Hematopoietic multipotent progenitor cell treated with erythropoietin and hydrocortisone succinate and interleukin-3 and kit ligand, for 4 days (in vitro differentiated cells): Measurements from ENCODE around the gene PIK3R6.

Experiments used
- DNase-seq: peaks from one replicate; pipeline ENCODE4 v3.0.0-alpha.2; 2015

Gene PIK3R6

DNA sequence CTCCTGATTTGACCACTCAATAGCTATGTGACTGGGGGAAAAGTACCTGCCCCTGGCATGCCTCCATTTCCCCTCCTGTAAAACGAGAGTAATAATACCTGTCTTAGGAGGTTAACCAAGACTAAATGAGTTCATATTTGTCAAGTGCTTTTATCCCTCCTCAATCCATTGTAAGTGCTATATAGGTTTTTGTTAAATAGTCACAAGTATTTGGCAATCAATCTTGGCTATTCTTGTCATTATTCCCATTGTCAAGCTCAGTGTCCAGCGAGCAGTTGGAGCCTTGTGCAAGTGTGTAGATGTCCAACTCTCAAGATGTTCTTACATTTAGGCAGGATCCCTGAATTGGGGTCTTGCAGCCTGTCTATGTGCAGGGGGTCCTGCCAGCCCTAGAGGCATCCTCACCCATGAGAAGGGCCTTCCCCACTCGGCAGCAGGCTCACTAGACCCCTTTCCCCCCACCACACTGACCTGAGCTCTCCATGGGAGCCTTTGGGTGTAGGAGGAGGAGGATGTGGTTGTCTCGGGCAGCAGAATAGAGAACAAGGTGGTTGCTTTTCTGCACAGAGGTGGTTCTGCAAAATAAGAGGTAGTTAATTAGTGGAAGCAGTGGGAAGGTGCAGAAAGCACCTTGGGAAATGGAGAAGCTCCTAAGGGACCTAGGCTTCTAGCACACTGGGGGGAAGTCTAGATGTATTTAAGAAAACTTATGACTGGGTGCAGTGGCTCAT lies 18.0 kb downstream of the PIK3R6 start:
- DNase-seq, result no peak

DNA sequence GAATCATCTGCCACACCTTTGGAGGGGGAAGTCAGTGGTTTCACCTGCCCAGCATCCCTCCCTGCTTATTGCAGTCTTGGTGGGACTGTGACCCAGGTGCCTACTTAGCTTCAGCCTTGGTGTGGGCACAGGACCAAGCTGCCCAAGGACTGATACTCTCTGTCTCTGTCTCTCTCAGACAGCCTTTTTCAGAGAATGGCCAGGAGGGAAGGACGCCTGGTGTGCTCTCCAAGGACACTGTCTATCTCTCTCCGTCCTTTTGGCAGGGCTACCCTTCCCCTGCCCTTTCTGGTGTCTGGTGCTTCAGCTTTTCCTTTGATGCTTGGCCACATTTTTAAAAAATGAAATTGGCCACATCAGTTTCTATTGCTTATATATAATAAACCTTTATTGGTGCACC lies 19.6 kb downstream of the PIK3R6 start:
- no peak for DNase-seq

- DNase-seq, result peak; percentile 73
Measured at GRCh38 chr17:8846768-8847211, 20.7 kb downstream of the PIK3R6 start.

DNA sequence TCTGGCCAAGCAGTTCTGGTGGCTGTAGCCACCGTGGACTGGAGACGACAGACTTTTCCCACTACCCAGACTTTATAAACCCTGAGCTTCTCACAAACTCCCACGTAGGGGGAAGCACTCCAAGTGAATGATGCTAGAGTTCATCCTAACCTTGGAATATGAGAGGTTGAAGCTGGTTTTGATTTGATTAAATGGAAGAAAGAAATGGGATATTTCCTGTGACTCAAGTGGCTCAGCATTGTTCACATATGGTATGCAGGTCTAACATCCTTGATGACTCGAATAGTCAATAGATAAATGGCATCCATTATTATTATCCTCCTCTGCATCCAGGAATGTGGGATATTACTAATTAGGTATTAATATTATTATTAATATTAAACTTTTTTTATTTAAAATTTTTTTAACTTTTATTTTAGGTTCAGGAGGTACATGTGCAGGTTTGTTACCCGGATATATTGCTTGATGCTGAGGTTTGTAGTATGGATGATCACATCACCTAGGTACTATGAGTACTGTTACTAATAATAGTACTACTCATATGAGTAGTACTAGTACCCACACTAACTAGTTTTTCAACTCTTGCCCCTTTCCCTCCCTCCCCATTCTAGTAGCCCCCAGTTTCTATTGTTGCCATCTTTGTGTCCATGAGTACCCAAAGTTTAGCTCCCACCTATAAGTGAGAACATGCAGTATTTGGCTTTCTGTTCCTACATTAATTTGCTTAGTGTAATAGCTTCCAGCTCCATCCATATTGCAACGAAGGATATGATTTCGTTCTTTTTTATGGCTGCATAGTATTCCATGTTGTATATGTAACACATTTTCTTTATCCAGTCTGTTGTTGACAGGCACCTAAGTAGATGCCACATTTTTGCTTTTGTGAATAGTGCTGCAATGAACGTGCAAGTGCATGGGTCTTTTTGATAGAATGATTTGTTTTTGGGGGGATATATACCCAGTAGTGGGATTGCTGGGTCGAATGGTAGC lies 22.9 kb downstream of the PIK3R6 start:
- no peak for DNase-seq

DNA sequence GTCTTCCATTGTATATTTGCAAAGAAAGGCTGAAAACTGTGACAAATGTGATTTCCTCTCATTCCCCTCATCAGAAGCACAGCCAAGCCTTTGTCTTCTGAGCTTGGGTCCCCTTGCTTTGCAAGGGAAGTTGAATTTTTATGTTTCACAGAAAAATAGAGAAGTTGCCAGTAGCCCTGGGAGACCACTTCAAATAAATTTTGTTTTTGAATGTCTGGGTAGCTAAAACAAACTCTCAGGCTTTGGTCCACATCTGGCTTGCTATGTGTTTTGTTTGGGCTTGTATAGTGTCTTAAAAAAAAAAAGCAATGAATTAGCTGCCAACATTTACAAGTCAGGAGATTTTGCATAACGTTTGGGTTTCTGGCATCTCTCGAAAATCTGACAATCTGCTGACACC lies 24.1 kb downstream of the PIK3R6 start:
- peak; percentile 50 for DNase-seq

DNA sequence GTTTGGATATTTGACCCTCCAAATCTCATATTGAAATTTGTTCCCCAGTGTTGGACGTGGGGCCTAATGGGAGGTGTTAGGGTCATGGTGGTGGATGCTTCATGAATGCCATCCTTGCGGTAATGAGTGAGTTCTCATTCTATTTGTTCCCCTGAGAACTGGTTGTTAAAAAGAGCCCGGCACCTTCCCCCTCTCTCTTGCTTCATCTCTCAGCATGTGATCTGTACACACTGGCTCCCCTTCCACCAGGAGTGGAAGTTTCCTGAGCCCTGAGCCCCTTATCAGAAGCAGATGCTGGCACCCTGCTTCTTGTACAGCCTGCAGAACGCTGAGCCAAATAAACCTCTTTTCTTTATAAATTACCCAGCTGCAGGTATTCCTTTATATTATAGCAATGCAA lies 25.6 kb downstream of the PIK3R6 start:
- no peak for DNase-seq

- no peak for DNase-seq
Measured at GRCh38 chr17:8839410-8839935, 28.0 kb downstream of the PIK3R6 start.

DNA sequence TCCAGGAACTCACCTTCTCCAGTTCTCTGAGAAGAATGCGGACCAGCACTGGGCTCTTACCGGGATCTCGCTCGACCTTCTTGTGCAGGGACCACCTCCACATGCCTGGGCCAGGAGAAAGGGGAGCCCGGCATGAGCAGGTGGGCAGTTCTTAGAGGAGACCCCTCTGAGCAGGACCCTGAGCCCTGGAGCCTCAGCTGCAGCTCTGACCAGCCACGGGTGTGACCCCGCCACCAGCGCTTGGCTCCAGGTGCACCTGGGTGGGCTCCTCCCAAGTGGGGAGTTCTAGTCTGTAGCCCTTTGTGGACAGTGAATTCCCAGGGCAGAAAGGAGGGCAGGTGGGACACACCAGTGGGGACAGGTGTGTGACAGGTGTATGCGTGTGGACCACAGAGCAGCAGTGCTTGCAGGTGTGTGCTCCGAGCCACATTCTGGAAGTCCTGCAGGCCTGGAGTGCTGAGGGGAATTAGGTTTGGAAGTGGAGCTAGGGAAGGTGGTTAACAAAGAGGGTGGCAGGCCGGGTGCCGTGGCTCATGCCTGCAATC lies 28.9 kb downstream of the PIK3R6 start:
- no peak for DNase-seq

DNA sequence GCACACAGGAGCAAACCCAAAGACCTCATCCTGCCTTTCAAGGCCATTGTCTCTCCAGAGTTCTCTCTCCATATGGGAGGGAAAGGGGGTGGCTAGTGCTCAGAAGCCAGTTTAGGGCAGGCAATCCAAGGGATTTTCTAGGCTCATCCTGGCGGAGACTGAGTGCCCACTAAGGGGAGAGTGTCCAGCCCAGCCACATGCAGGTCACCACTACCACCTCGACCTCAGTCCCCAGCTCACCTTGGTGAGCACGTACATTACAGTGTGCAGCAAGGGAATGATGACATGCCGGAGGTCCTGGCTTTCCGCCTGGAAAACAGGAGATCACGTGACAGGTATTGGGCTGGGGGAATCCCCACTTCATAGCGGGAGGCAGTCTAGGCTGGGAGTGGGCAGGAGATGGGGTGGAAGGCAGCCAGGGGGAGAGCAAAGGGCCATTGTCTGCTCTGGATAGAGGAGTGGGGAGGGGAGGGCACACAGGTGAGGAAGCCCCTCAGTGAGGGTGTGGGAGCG lies 29.9 kb downstream of the PIK3R6 start:
- no peak for DNase-seq

GRCh38 chr17:8836821-8837562 lies 30.5 kb downstream of the PIK3R6 start:
- no peak for DNase-seq

GRCh38 chr17:8835631-8836364 lies 31.7 kb downstream of the PIK3R6 start:
- no peak for DNase-seq

DNA sequence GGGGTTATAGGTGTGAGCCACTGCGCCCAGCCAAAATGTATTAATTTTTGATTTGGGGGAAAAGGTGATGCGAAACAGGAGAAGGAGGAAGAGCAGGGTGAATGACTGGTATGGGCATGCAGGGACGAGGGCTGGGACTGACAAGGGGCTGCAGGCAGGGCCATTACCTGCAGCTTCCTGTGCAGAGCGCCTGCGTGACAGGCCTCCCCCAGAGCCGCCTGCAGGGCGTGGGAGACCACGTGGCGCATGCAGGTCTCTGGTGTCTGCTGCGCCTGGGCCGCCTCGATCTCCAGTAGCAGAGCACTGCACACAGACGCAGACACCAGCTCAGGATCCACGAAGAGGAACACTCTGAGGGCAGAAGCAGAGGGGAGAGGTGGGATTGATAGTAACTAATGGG lies 32.4 kb downstream of the PIK3R6 start:
- no peak for DNase-seq

DNA sequence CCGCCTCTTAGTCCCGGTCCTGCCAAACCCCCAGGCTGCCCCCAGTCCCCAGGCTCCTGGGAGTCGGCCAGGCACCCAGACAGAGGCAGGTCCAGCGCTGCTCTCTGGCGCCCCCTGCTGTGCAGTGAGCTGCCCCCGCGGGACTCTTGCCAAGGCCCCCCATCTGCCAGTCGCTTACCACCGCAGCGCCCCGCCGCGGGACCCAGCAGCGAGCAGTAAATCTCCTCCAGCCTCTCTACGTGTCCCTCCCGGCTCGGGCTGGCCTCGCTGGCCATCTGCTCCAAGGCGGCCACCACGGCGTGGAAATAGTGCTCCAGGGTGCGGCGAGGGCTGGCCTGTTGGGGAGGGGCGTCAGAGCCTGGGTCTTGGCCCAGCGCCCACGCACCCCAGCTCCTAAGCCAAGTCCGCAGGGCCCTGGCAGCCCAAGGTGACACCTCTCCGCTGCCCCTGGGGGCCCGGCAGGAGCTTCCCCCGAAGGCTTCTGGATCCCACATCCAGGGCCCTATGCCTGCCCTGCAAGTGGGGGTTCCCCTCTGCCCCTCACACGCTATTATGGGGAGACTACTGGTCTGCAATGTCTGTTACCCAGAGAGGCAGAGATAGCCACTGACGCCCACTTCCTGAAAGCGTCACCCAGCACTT lies 34.6 kb downstream of the PIK3R6 start:
- DNase-seq, result peak; percentile 53

DNA sequence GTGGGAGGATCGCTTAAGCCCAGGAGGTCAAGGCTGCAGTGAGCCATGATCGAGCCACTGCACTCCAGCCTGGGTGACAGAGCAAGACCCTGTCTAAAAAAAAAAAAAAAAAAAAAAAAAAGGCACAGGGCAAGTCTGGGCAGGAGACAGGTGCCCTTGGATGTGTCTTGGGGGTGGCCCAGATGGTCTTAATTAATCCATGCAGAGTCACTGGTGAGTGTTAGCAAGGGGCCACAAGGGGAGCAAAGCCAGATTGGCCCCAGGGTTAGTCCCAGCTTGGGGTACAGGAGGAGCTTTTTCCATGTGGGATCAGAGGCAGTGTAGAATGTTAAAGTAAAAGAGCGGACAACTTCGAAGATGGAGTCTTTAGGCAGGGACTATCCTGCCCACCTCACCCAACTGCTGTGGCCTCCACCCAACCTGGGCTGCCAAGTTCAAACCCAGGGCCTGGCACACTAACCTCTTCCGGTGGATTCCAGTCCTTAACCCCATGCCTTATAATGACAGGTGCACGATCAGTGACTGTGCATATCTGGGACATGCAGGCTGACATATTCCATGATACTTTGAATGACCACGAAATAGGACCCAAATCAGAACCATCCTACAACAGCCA lies 36.1 kb downstream of the PIK3R6 start:
- no peak for DNase-seq

- DNase-seq, result no peak
Measured at GRCh38 chr17:8830141-8830540, 37.3 kb downstream of the PIK3R6 start.

DNA sequence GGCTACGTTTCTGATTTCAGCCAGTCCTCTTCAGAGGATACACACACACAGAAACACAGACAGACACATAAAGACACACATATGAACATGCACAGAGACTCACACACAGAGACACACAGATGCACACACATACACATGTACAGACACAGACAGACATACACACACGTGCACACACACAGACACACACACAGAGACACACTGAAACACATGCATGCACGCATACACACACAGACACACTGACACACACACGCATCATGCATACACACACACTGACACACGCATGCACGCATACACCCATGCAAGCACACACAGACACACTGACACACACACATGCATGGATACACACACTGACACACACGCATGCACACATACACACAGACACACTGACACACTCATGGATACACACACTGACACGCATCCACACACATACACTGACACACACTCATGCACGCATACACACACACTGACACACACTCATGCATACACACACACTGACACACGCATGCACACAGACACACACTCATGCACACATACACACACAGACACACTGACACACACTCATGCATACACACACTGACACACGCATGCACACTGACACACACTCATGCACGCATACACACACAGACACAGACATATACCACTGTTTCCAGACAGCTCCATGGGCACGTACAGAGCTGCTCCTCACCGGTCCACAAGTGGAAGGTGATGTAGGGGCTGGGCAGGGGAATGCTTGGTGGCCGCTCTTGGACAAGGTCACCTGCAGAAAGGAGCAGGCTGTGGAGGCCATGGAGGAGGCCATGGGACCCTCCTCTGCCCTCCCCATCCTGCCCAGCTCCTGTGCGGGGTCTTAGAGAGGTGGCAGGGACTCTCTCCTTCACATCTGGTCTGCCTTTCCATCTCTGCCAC lies 38.2 kb downstream of the PIK3R6 start:
- DNase-seq, result no peak

- no peak for DNase-seq
Measured at GRCh38 chr17:8828517-8828875, 39.0 kb downstream of the PIK3R6 start.

- DNase-seq, result no peak
Measured at GRCh38 chr17:8826808-8827435, 40.6 kb downstream of the PIK3R6 start.

GRCh38 chr17:8825802-8826201 lies 41.7 kb downstream of the PIK3R6 start:
- peak; percentile 35 for DNase-seq
